Uterus (tissue), 4 donors: ENCODE data around the gene CXXC5. TPM values are rescaled to one million over a fixed set of nuclear protein-coding genes. Genes with fewer than 3 reads are reported as not detected.

Experiments used
- DNase-seq, 2 donors: peaks; one replicate each; pipeline ENCODE4 v3.0.0-alpha.2; 2019 to 2020
- H3K27ac ChIP-seq, 2 donors: fragments of 200-600 bp; sonication (generic); 1 replicate in 1 of 2; 2 replicates in 1 of 2; pipeline ENCODE4 v1.5.1; 2016 to 2018
- H3K27me3 ChIP-seq, 2 donors: fragments of 200-600 bp; sonication (generic); one replicate each; pipeline ENCODE4 v1.5.1; 2018 to 2019; ENCODE audit warnings: control low read depth in 1 of 2
- H3K36me3 ChIP-seq, 2 donors: fragments of 200-600 bp; sonication (generic); one replicate each; pipeline ENCODE4 v1.5.1; 2019; ENCODE audit warnings: control low read depth in 1 of 2
- H3K4me1 ChIP-seq, 2 donors: fragments of 200-600 bp; sonication (generic); one replicate each; pipeline ENCODE4 v1.5.1; 2018 to 2019; ENCODE audit warnings: control low read depth in 1 of 2
- H3K4me3 ChIP-seq, 2 donors: fragments of 200-600 bp; sonication (generic); 1 replicate in 1 of 2; 2 replicates in 1 of 2; pipeline ENCODE4 v1.5.1; 2018 to 2019; ENCODE audit warnings: mild to moderate bottlenecking in 1 of 2
- H3K9me3 ChIP-seq, 2 donors: fragments of 200-600 bp; sonication (generic); one replicate each; pipeline ENCODE4 v1.5.1; 2019; ENCODE audit warnings: control low read depth in 1 of 2
- POLR2A ChIP-seq, 2 donors: fragments of 450-650 bp; IDR thresholded peaks; one replicate each; pipeline ENCODE4 v1.6.1; 2016; ENCODE audit warnings: antibody characterized with exemption in 2 of 2, mild to moderate bottlenecking in 1 of 2, moderate library complexity in 1 of 2
- intact Hi-C: fragments of 100-400 bp; cut with DNase I; formaldehyde crosslinking; loops from one replicate; pipeline ENCODE4 v1.15.1; 2023; ENCODE audit warnings: low total_unique reads
- total RNA-seq, 4 donors: library from RNA; depleted of rRNA in 3 of 4; stranded (reverse); fragments of >200 nt in 3 of 4; gene quantifications; one replicate each; pipeline versions ENCODE4 v1.1.0 to v1.2.4, GENCODE V29; 2014 to 2023
- TF ChIP-seq, protein P1 (sequence below), 4 experiments: fragments of 200-600 bp in 2 of 4; fragments of 450-650 bp in 2 of 4; sonication (generic) in 2 of 4; IDR thresholded peaks; one replicate each; pipeline ENCODE4 v1.5.1; 2016 to 2019; ENCODE audit warnings: antibody characterized with exemption in 4 of 4, mild to moderate bottlenecking in 2 of 4, moderate library complexity in 1 of 4
- donor health status: DM: yes; HTN: yes; CAD: no.

CXXC5 gene
- total RNA-seq, 4 donors from 2014 or later = 3.3 to 51.3 (median 35.0) TPM

DNA sequence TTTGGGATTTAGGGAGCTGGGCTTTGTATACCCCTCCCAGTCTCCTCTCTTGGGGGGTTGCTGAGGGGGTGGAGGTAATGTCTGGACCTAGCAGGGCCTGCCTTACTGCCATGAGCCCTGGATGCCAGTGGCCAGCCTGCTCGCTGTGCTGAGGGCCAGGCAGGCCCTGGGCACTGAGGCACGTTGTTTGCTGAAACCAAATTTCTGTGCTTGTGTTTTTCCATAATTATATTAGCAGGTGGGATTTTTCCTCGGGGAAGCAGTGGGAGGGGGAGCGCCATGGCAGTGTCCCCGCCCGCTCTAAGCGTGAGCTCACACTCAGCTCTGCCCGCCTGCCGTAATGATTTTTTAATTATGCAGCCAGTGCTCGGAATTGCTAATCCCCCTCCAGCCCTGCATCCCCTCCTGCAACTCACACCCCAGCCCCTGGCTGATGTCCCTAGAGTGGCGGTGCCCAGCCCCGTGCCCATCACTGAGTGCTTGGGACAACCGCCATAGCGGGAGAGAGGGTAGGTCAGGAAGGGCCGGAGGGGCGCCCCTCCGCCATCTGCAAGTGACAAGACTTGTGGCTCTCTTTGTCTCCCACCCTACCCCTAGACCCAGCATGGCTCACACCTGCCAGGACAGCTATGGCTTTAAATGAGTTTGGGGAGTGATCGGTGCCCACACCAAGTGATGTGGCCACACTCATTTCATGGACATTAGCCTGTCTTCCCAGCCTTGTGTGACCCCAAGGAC lies 20.9 kb downstream of the CXXC5 start:
- Histone ChIP-seq H3K4me3 (peak overlapping the region in 1 of 2 donors; percentile 29), H3K4me1 (peaks cover 0 to 40% of the 10 kb centered on the region in 2 donors), H3K9me3 (no peaks in the 10 kb centered on the region), H3K36me3 (no peaks in the 10 kb centered on the region), H3K27me3 (no peaks in the 10 kb centered on the region), H3K27ac (peak overlapping the region; percentile 89 to 96)
- intact Hi-C loops = no loop called here
- DNase-seq = no peak
- TF ChIP-seq POLR2A (IDR thresholded peaks at IDR 0.05) = no peak

DNA sequence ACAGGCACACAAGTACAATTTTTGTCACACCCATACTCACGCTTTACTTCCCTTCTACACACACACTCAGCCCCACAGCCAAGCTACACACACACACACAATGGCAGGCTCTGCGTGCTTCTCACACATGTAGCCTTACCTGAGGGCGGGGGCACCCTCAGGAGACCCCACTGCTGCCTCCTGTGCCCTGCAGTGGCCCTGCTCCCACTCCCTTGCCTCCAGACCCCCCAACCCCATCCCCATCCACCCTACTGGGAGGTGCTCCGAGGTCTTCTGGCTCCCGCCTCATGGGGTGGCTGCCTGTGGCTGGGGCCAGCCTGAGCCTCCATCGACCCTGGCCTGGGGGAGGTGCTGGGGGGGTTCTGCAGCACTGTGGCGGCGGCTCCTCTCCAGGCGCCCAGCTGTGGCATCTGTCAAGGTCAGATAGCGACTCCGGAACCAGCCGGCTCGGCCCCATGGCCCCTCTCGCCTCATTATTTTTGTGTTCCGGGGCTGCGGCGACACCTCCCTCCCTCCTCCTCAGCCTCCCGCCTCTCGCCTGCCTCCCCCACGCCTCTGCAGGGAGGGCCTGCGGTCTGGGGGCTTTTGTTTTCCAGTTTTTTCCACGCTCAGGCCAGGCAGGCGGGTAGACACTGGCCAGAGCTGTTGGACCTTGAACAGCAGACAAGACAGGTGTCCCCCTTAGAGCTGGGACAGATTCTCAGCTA lies 21.7 kb downstream of the CXXC5 start:
- TF ChIP-seq, protein P1, sequence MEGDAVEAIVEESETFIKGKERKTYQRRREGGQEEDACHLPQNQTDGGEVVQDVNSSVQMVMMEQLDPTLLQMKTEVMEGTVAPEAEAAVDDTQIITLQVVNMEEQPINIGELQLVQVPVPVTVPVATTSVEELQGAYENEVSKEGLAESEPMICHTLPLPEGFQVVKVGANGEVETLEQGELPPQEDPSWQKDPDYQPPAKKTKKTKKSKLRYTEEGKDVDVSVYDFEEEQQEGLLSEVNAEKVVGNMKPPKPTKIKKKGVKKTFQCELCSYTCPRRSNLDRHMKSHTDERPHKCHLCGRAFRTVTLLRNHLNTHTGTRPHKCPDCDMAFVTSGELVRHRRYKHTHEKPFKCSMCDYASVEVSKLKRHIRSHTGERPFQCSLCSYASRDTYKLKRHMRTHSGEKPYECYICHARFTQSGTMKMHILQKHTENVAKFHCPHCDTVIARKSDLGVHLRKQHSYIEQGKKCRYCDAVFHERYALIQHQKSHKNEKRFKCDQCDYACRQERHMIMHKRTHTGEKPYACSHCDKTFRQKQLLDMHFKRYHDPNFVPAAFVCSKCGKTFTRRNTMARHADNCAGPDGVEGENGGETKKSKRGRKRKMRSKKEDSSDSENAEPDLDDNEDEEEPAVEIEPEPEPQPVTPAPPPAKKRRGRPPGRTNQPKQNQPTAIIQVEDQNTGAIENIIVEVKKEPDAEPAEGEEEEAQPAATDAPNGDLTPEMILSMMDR (IDR thresholded peaks at IDR 0.05) = no peak
- TF ChIP-seq POLR2A (IDR thresholded peaks at IDR 0.05) = no peak
- no peaks in the 10 kb centered on the region for H3K27me3 ChIP-seq
- no peak for DNase-seq
- no peaks in the 10 kb centered on the region for H3K9me3 ChIP-seq
- intact Hi-C loops = no loop called here
- no peaks in the 10 kb centered on the region for H3K36me3 ChIP-seq
- H3K4me1 ChIP-seq = peaks cover 0 to 40% of the 10 kb centered on the region in 2 donors
- no peak overlapping the region for H3K4me3 ChIP-seq
- H3K27ac ChIP-seq = peak overlapping the region; percentile 89 to 96

- H3K27ac ChIP-seq = peak overlapping the region; percentile 89 to 96
- no peak for DNase-seq
- TF ChIP-seq, protein P1 (IDR thresholded peaks at IDR 0.05) = peak in 2 of 4 experiments; percentile 13 to 19
- no peak for TF ChIP-seq POLR2A (IDR thresholded peaks at IDR 0.05)
- H3K9me3 ChIP-seq = no peaks in the 10 kb centered on the region
- no peaks in the 10 kb centered on the region for H3K27me3 ChIP-seq
- intact Hi-C loops = no loop called here
- H3K4me1 ChIP-seq = peaks cover 0 to 40% of the 10 kb centered on the region in 2 donors
- H3K36me3 ChIP-seq = no peaks in the 10 kb centered on the region
- no peak overlapping the region for H3K4me3 ChIP-seq
These were observed 22.4 kb downstream of the CXXC5 start for GRCh38 chr5:139670369-139671095.

DNA sequence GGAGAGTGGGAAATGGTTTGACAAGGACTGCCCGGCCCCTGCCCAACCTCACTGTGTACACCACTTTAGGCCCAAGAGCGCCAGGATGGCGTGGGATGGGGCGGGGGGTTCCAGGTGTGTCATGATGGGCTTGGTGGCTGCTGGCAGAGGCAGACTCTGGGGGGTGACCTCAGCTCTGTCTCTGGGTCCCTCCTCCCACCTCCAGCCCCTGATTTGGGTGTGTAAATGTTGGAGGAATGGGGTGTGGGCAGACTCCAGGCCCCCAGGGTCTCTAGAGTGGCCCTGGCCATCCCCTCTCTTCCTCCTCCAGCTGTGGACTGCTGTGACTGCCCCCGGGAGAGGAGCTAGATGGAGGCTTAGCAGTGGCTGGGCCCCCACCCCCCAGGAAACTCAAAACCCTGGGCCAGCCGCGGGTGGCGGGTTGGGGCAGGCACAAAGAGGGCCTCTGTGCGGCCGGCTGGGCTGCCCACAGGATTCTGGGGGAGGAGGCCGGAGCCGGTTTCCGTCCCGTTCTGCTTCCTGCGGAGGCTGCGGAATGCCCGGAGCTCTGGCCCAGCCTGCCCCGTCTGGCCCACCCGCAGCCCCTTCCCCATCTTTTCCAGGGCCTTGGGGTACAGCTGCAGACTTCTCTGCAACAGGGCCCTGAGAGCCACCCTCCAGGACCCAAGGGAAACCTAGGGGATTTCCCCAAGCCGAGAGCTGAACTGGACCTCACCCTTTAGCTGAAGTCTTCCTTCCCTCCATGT lies 23.1 kb downstream of the CXXC5 start:
- Histone ChIP-seq H3K4me1 (peaks cover 0 to 40% of the 10 kb centered on the region in 2 donors), H3K27ac (peak overlapping the region; percentile 55 to 63), H3K27me3 (no peaks in the 10 kb centered on the region), H3K36me3 (no peaks in the 10 kb centered on the region), H3K9me3 (no peaks in the 10 kb centered on the region), H3K4me3 (no peak overlapping the region)
- no peak for TF ChIP-seq POLR2A (IDR thresholded peaks at IDR 0.05)
- TF ChIP-seq, protein P1 (IDR thresholded peaks at IDR 0.05) = no peak
- intact Hi-C loops = no loop called here
- no peak for DNase-seq

- no peak for DNase-seq
- H3K27ac ChIP-seq = no peak overlapping the region
- intact Hi-C loops = no loop called here
These were observed 27.1 kb downstream of the CXXC5 start for GRCh38 chr5:139675213-139675612.

More at GRCh38 chr5:139675213-139675612, 27.1 kb downstream of the CXXC5 start:
- Histone ChIP-seq H3K9me3 (no peaks in the 10 kb centered on the region), H3K36me3 (no peaks in the 10 kb centered on the region), H3K27me3 (no peaks in the 10 kb centered on the region), H3K4me1 (peaks cover 0 to 22% of the 10 kb centered on the region in 2 donors), H3K4me3 (no peak overlapping the region)
- no peak for TF ChIP-seq POLR2A (IDR thresholded peaks at IDR 0.05)
- TF ChIP-seq, protein P1 (IDR thresholded peaks at IDR 0.05) = no peak
